K562 (cell line): ENCODE data around the gene CRIM1. TPM values are rescaled to one million over a fixed set of nuclear protein-coding genes. Genes with fewer than 3 reads are reported as not detected.

Source experiments
- ATAC-seq: fragments of 200-7000 bp; cut with Tn5 transposase; 3 replicates; pipeline ENCODE4 v1.9.1; 2020; ENCODE audit warnings: moderate library complexity
- BruUV-seq: library from RNA; stranded (reverse); fragments of 400-500 nt; replicated peaks from 2 replicates; lab custom pipeline; 2021; lab: Mats Ljungman, UMichigan
- CTCF ChIA-PET: fragments of 300-600 bp; formaldehyde crosslinking; extraction: SDS; loops from one replicate; lab custom pipeline; 2021; ENCODE audit warnings: low intra/inter-chr PET ratio; lab: Yijun Ruan, JAX
- POLR2A ChIA-PET: fragments of 300-600, 350-650 bp; sonication (Branson Sonifier 250); formaldehyde crosslinking; extraction: SDS; loops from one replicate; lab custom pipeline; 2021; ENCODE audit warnings: antibody characterized with exemption, inconsistent platforms; lab: Yijun Ruan, JAX
- DNase-seq, 4 experiments: peaks; one replicate each; pipeline versions ENCODE4 v3.0.0 to v3.0.0-alpha.2; 2011 to 2018; ENCODE audit warnings: low spot score in 3 of 4, mixed read lengths in 3 of 4; ENCODE audit errors: extremely low read depth in 1 of 4
- FAIRE-seq: peaks from 2 replicates; lab custom pipeline; 2011; peaks lifted over from hg19 to GRCh38; lab: Jason Lieb, UNC
- H2AFZ ChIP-seq: 2 replicates; pipeline ENCODE4 v1.6.0; 2011; ENCODE audit warnings: low read depth, low read length, control low read depth, inconsistent platforms
- H3K27ac ChIP-seq: fragments of 200-600 bp; 3 replicates; pipeline ENCODE4 v1.8.0; 2011; ENCODE audit warnings: low read depth, mild to moderate bottlenecking, control low read depth, inconsistent platforms, low read length, moderate library complexity, mixed read lengths; ENCODE audit errors: extremely low read depth
- H3K27me3 ChIP-seq, 2 experiments: fragments of 300-600 bp in 1 of 2; 2 replicates in 1 of 2; 3 replicates in 1 of 2; pipeline versions ENCODE4 v1.6.0 to v1.8.0; 2011; ENCODE audit warnings: inconsistent platforms in 2 of 2, low read length in 2 of 2, mild to moderate bottlenecking in 1 of 2, mixed read lengths in 1 of 2, moderate library complexity in 1 of 2; ENCODE audit not compliant: control insufficient read depth in 2 of 2, insufficient read depth in 2 of 2
- H3K36me3 ChIP-seq: fragments of 300-600 bp; 3 replicates; pipeline ENCODE4 v1.8.0; 2011; ENCODE audit warnings: mild to moderate bottlenecking, low read length, inconsistent platforms; ENCODE audit not compliant: control insufficient read depth, insufficient read depth
- H3K4me1 ChIP-seq, 2 experiments: fragments of 200-600 bp in 1 of 2; replicated peaks in 1 of 2; 2 replicates in 1 of 2; 3 replicates in 1 of 2; pipeline versions ENCODE4 v1.5.1 to v1.8.0; 2011; ENCODE audit warnings: inconsistent platforms in 2 of 2, low read length in 2 of 2, mild to moderate bottlenecking in 1 of 2, mixed read lengths in 1 of 2, moderate library complexity in 1 of 2; ENCODE audit not compliant: control insufficient read depth in 2 of 2, insufficient read depth in 2 of 2
- H3K4me2 ChIP-seq: 2 replicates; pipeline ENCODE4 v1.6.1; 2011; ENCODE audit warnings: low read length, control low read depth, inconsistent platforms, mixed read lengths; ENCODE audit not compliant: insufficient read depth
- H3K4me3 ChIP-seq: fragments of 200-600 bp; sonication (generic), shearing (Covaris generic); 2 replicates; pipeline ENCODE4 v1.5.1; 2016; ENCODE audit warnings: control low read depth, inconsistent platforms
- H3K79me2 ChIP-seq: fragments of 200-600 bp; 3 replicates; pipeline ENCODE4 v1.8.0; 2011; ENCODE audit warnings: low read length, inconsistent platforms; ENCODE audit not compliant: control insufficient read depth, insufficient read depth
- H3K9ac ChIP-seq, 2 experiments: 2 replicates each; pipeline versions ENCODE4 v1.6.0 to v1.6.1; 2011; ENCODE audit warnings: low read depth in 2 of 2, low read length in 2 of 2, control low read depth in 1 of 2, inconsistent platforms in 1 of 2, mild to moderate bottlenecking in 1 of 2, mixed read lengths in 1 of 2; ENCODE audit not compliant: insufficient read depth in 1 of 2
- H3K9me1 ChIP-seq: one replicate; pipeline ENCODE4 v1.6.0; 2011; ENCODE audit warnings: inconsistent platforms, mild to moderate bottlenecking, low read length, moderate library complexity; ENCODE audit not compliant: control insufficient read depth, insufficient read depth
- H3K9me3 ChIP-seq: replicated peaks from 2 replicates; pipeline ENCODE4 v1.5.1; 2011; ENCODE audit warnings: low read depth, low read length, inconsistent platforms; ENCODE audit not compliant: control insufficient read depth, insufficient read depth
- H4K20me1 ChIP-seq: replicated peaks from 2 replicates; pipeline ENCODE4 v1.6.1; 2011; ENCODE audit warnings: low read length, inconsistent platforms, mixed read lengths; ENCODE audit not compliant: control insufficient read depth, insufficient read depth
- CBX3 ChIP-seq, 2 experiments: IDR thresholded peaks; 1 replicate in 1 of 2; 2 replicates in 1 of 2; pipeline ENCODE4 v1.6.1; 2012; ENCODE audit warnings: inconsistent platforms in 2 of 2, low read length in 2 of 2, borderline replicate concordance in 1 of 2, control low read depth in 1 of 2
- CSDE1 ChIP-seq, 2 experiments: fragments of 450-650 bp; IDR thresholded peaks; 2 replicates each; pipeline ENCODE4 v1.6.1; 2016; ENCODE audit warnings: mild to moderate bottlenecking in 1 of 2
- RBM14 ChIP-seq: fragments of 200-400 bp; formaldehyde crosslinking; IDR thresholded peaks from 2 replicates; pipeline ENCODE4 v1.6.1; 2018; ENCODE audit warnings: low read depth, mild to moderate bottlenecking, low read length, moderate library complexity, borderline replicate concordance; ENCODE audit not compliant: insufficient read depth
- SREBF1 ChIP-seq: fragments of 150-350 bp; IDR thresholded peaks from 2 replicates; pipeline ENCODE4 v1.6.1; 2014; ENCODE audit warnings: antibody characterized with exemption, low read depth, low read length, borderline replicate concordance
- TRIM28 ChIP-seq: fragments of 450-650 bp; IDR thresholded peaks from 2 replicates; pipeline ENCODE4 v1.6.1; 2017
- ZFP30 ChIP-seq: fragments of 250-450 bp; sonication (Bioruptor Pico); IDR thresholded peaks from 2 replicates; pipeline ENCODE4 v1.8.0; 2022; ENCODE audit warnings: moderate library complexity, mild to moderate bottlenecking, inconsistent platforms, borderline replicate concordance
- ZNF197 ChIP-seq: fragments of 200-800 bp; sonication (Bioruptor generic); IDR thresholded peaks from 2 replicates; pipeline ENCODE4 v1.6.1; 2016; ENCODE audit warnings: low read depth, missing genetic modification characterization, missing compliant biosample characterization
- ZNF324 ChIP-seq: fragments of 250-450 bp; sonication (Bioruptor Pico); IDR thresholded peaks from 2 replicates; pipeline ENCODE4 v1.4.0; 2020; ENCODE audit warnings: mild to moderate bottlenecking
- WGBS: fragments of 100-300 bp; shearing (Covaris generic); methylation state at CpG from one replicate; pipeline ENCODE4 v1.1.6; 2016; ENCODE audit warnings: low coverage, mixed read lengths; ENCODE audit not compliant: insufficient coverage; ENCODE audit errors: missing lambda C conversion rate; 5-methylcytosine and 5-hydroxymethylcytosine counted together
- in situ Hi-C: fragments of 300-500 bp; cut with MboI; formaldehyde crosslinking; loops from 4 replicates; pipeline ENCODE4 v1.15.0; 2018; ENCODE audit warnings: inconsistent platforms, mixed read lengths
- intact Hi-C: fragments of 100-400 bp; cut with micrococcal nuclease; formaldehyde crosslinking; loops from 2 replicates; pipeline ENCODE4 v1.14.2; 2022
- polyA plus RNA-seq, 8 experiments: library from polyadenylated mRNA; depleted of rRNA in 4 of 8; stranded (reverse) in 5 of 8; unstranded in 3 of 8; fragments of >200 nt; fragmentation: Nextera tagmentation in 2 of 8; fragmentation: Illumina TruSeq in 1 of 8; extraction: Ambion mirVana in 2 of 8; extraction: Trizol in 1 of 8; gene quantifications; 2 replicates each; pipeline versions ENCODE4 v1.2.1 to v1.2.3, GENCODE V29; 2011 to 2014; ENCODE audit warnings: inconsistent platforms in 1 of 8, missing spikeins in 1 of 8
- total RNA-seq, 7 experiments: library from RNA; depleted of rRNA in 6 of 7; stranded (reverse); fragments of >200 nt in 6 of 7; fragmentation: Illumina TruSeq in 2 of 7; extraction: Trizol in 2 of 7; gene quantifications; 2 replicates each; pipeline versions ENCODE4 v1.2.1 to v1.2.3, GENCODE V29; 2011 to 2021; ENCODE audit warnings: low replicate concordance in 1 of 7
- TF ChIP-seq, protein P1 (sequence below): fragments of 150-350 bp; conservative IDR thresholded peaks from 2 replicates; pipeline ENCODE4 v1.6.1; 2014; ENCODE audit warnings: low read length
- TF ChIP-seq, protein P2 (sequence below): fragments of 250-450 bp; sonication (Bioruptor Pico); IDR thresholded peaks from 2 replicates; pipeline ENCODE4 v1.5.1; 2021; ENCODE audit warnings: mild to moderate bottlenecking
- TF ChIP-seq, protein P3 (sequence below): fragments of 450-650 bp; IDR thresholded peaks from 2 replicates; pipeline ENCODE4 v1.7.1; 2018; ENCODE audit warnings: mild to moderate bottlenecking, low read depth; ENCODE audit not compliant: partially characterized antibody
- TF ChIP-seq, protein P4 (sequence below): fragments of 450-650 bp; formaldehyde crosslinking; conservative IDR thresholded peaks from 2 replicates; pipeline ENCODE4 v1.4.0; 2022; ENCODE audit warnings: mild to moderate bottlenecking, missing genetic modification characterization

The CRIM1 gene
- total and polyA plus RNA-seq, 9 of the 15 experiments (the other 6 are each of a cell fraction or from before 2014, with no cell fraction given) = 0.01 to 0.36 (median 0.06) TPM; not detected in 1

DNA sequence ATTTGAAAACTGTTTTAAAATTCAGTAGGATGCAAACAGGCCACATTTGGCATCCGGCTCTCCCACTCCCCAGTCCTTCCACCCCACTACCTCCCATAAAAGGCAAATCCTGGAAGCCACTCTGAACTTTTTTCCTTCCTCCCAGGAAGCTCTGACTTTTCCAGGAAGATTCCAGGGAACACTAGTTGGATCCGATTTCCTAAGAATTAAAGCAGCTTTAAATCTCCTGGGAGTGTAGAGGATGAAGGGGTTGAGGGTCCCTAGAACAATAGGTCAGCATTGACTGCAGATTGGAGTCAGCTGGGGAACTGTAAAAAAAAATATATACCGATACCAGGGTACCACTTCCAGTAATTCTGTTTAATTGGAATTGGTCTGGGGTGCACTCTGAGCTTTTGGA, 76.9 kb downstream of the CRIM1 start:
- no peak overlapping the region for H3K9ac ChIP-seq
- no peaks in the 10 kb centered on the region for H3K4me1 ChIP-seq
- intact Hi-C loops (no loop called here), in situ Hi-C loops (no loop called here)
- no peak overlapping the region for H3K4me3 ChIP-seq
- H4K20me1 ChIP-seq = no peaks in the 10 kb centered on the region
- no peak overlapping the region for H2AFZ ChIP-seq
- TF ChIP-seq, protein P1, sequence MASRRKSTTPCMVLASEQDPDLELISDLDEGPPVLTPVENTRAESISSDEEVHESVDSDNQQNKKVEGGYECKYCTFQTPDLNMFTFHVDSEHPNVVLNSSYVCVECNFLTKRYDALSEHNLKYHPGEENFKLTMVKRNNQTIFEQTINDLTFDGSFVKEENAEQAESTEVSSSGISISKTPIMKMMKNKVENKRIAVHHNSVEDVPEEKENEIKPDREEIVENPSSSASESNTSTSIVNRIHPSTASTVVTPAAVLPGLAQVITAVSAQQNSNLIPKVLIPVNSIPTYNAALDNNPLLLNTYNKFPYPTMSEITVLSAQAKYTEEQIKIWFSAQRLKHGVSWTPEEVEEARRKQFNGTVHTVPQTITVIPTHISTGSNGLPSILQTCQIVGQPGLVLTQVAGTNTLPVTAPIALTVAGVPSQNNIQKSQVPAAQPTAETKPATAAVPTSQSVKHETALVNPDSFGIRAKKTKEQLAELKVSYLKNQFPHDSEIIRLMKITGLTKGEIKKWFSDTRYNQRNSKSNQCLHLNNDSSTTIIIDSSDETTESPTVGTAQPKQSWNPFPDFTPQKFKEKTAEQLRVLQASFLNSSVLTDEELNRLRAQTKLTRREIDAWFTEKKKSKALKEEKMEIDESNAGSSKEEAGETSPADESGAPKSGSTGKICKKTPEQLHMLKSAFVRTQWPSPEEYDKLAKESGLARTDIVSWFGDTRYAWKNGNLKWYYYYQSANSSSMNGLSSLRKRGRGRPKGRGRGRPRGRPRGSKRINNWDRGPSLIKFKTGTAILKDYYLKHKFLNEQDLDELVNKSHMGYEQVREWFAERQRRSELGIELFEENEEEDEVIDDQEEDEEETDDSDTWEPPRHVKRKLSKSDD = no peak
- TF ChIP-seq CBX3 (IDR thresholded peaks at IDR 0.05; ENCODE audit: borderline replicate concordance in 1 of 2, low read length in 2 of 2) (no peak), CSDE1 (IDR thresholded peaks at IDR 0.05) (no peak), ZNF197 (no peak), SREBF1 (no peak), RBM14 (no peak), ZFP30 (CRISPR knock-in tag) (no peak), ZNF324 (no peak), TRIM28 (no peak)
- TF ChIP-seq, protein P2, sequence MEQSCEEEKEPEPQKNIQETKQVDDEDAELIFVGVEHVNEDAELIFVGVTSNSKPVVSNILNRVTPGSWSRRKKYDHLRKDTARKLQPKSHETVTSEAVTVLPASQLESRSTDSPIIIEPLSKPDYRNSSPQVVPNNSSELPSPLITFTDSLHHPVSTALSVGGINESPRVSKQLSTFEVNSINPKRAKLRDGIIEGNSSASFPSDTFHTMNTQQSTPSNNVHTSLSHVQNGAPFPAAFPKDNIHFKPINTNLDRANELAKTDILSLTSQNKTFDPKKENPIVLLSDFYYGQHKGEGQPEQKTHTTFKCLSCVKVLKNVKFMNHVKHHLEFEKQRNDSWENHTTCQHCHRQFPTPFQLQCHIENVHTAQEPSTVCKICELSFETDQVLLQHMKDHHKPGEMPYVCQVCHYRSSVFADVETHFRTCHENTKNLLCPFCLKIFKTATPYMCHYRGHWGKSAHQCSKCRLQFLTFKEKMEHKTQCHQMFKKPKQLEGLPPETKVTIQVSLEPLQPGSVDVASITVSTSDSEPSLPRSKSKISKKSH (CRISPR knock-in tag) = no peak
- TF ChIP-seq, protein P3, sequence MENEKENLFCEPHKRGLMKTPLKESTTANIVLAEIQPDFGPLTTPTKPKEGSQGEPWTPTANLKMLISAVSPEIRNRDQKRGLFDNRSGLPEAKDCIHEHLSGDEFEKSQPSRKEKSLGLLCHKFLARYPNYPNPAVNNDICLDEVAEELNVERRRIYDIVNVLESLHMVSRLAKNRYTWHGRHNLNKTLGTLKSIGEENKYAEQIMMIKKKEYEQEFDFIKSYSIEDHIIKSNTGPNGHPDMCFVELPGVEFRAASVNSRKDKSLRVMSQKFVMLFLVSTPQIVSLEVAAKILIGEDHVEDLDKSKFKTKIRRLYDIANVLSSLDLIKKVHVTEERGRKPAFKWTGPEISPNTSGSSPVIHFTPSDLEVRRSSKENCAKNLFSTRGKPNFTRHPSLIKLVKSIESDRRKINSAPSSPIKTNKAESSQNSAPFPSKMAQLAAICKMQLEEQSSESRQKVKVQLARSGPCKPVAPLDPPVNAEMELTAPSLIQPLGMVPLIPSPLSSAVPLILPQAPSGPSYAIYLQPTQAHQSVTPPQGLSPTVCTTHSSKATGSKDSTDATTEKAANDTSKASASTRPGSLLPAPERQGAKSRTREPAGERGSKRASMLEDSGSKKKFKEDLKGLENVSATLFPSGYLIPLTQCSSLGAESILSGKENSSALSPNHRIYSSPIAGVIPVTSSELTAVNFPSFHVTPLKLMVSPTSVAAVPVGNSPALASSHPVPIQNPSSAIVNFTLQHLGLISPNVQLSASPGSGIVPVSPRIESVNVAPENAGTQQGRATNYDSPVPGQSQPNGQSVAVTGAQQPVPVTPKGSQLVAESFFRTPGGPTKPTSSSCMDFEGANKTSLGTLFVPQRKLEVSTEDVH = no peak
- TF ChIP-seq, protein P4, sequence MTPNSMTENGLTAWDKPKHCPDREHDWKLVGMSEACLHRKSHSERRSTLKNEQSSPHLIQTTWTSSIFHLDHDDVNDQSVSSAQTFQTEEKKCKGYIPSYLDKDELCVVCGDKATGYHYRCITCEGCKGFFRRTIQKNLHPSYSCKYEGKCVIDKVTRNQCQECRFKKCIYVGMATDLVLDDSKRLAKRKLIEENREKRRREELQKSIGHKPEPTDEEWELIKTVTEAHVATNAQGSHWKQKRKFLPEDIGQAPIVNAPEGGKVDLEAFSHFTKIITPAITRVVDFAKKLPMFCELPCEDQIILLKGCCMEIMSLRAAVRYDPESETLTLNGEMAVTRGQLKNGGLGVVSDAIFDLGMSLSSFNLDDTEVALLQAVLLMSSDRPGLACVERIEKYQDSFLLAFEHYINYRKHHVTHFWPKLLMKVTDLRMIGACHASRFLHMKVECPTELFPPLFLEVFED = no peak
- H3K9me3 ChIP-seq = no peaks in the 10 kb centered on the region
- FAIRE-seq = no peak
- ChIA-PET POLR2A (interaction anchor here (0.6 kb wide), 1 partner anchor 9 kb away, joined by 4 read pairs; no protein-coding TSS in a partner anchor), CTCF (no interaction called here)
- no peaks in the 10 kb centered on the region for H3K79me2 ChIP-seq
- no peak for ATAC-seq
- no TSS peak for BruUV-seq
- H3K36me3 ChIP-seq = no peaks in the 10 kb centered on the region
- DNase-seq = no peak
- 0% methylated on average over 3 of the region's 3 CpGs for WGBS
- no peak overlapping the region for H3K4me2 ChIP-seq
- H3K27me3 ChIP-seq = no peaks in the 10 kb centered on the region
- no peaks in the 10 kb centered on the region for H3K9me1 ChIP-seq
- H3K27ac ChIP-seq = no peak overlapping the region
